Measurements from ENCODE around the gene IKZF2.

- TF ChIP-seq EZH2phosphoT487 (IDR thresholded peaks at IDR 0.05; ENCODE audit: borderline replicate concordance) (no peak), CTCF (conservative IDR thresholded peaks at IDR 0.05; ENCODE audit: low read length) (no peak)
Observed at GRCh38 chr2:212994976-212995375, 156.4 kb downstream of the IKZF2 start.
